Activated CD8-positive, alpha-beta T cell treated with anti-CD3 and anti-CD28 coated beads for 36 hours (primary cell): Measurements from ENCODE around the gene SAFB. TPM values are rescaled to one million over a fixed set of nuclear protein-coding genes. Genes with fewer than 3 reads are reported as not detected.

Experiments
- ATAC-seq: fragments of 200-7000 bp; cut with Tn5 transposase; one replicate; pipeline ENCODE4 v1.10.0; 2021; ENCODE audit warnings: mild to moderate bottlenecking, moderate library complexity
- CTCF ChIA-PET: fragments of 350-600 bp; sonication (Branson Sonifier 250); formaldehyde crosslinking; loops from one replicate; lab custom pipeline; 2021; ENCODE audit warnings: antibody characterized with exemption; lab: Charles Lee
- POLR2A ChIA-PET: fragments of 350-600 bp; sonication (Branson Sonifier 250); formaldehyde crosslinking; loops from one replicate; lab custom pipeline; 2021; ENCODE audit warnings: antibody characterized with exemption; lab: Charles Lee
- DNase-seq: peaks from one replicate; pipeline ENCODE4 v3.0.0-alpha.2; 2020
- H3K27ac Mint-ChIP-seq: one replicate; pipeline ENCODE4 v1.8.0; 2021; ENCODE audit warnings: mild to moderate bottlenecking, mixed read lengths
- H3K27me3 Mint-ChIP-seq: one replicate; pipeline ENCODE4 v1.8.0; 2021; ENCODE audit warnings: mixed read lengths
- H3K36me3 Mint-ChIP-seq: one replicate; pipeline ENCODE4 v1.8.0; 2021; ENCODE audit warnings: low read depth, mixed read lengths
- H3K4me1 Mint-ChIP-seq: one replicate; pipeline ENCODE4 v1.8.0; 2021; ENCODE audit warnings: low read depth, mixed read lengths
- H3K4me3 Mint-ChIP-seq: one replicate; pipeline ENCODE4 v1.8.0; 2021; ENCODE audit warnings: mild to moderate bottlenecking, moderate library complexity, mixed read lengths
- H3K9me3 Mint-ChIP-seq: one replicate; pipeline ENCODE4 v1.8.0; 2021; ENCODE audit warnings: mixed read lengths
- CTCF ChIP-seq: fragments of 200-600 bp; IDR thresholded peaks from one replicate; pipeline ENCODE4 v1.8.0; 2022; ENCODE audit warnings: antibody characterized with exemption, mild to moderate bottlenecking
- intact Hi-C: fragments of 100-400 bp; cut with micrococcal nuclease; formaldehyde crosslinking; loops from one replicate; pipeline ENCODE4 v1.10.0; 2022
- total RNA-seq, 2 experiments: library from RNA; stranded (reverse); gene quantifications; one replicate each; pipeline ENCODE4 v1.2.3, GENCODE V29; 2021

Gene SAFB
- total RNA-seq, 2 experiments from 2014 or later: 124 to 132 TPM

- TF ChIP-seq CTCF: no peak
- CTCF ChIA-PET: interaction anchor here (1.1 kb wide), 1 partner anchor 10 kb away, joined by 3 read pairs; no protein-coding TSS in a partner anchor
- H3K9me3 Mint-ChIP-seq: no peaks in the 10 kb centered on the region
- intact Hi-C loops: no loop called here
- POLR2A ChIA-PET: interaction anchor here (0.6 to 1.5 kb wide), 3 partner anchors 29 to 513 kb away, joined by 3 to 4 read pairs (median 3); no protein-coding TSS in a partner anchor
- peak overlapping the region; percentile 82 for H3K27ac Mint-ChIP-seq
- H3K4me1 Mint-ChIP-seq: peaks cover 6% of the 10 kb centered on the region
- no peak for ATAC-seq
- H3K27me3 Mint-ChIP-seq: no peaks in the 10 kb centered on the region
- no peak for DNase-seq
- peaks cover 57% of the 10 kb centered on the region for H3K36me3 Mint-ChIP-seq
- H3K4me3 Mint-ChIP-seq: no peak overlapping the region
These were observed 41.6 kb downstream of the SAFB start for GRCh38 chr19:5664515-5664914.

GRCh38 chr19:5665781-5666513 lies 43.1 kb downstream of the SAFB start:
- TF ChIP-seq CTCF: no peak
- intact Hi-C loops: no loop called here
- no peaks in the 10 kb centered on the region for H3K9me3 Mint-ChIP-seq
- peak overlapping the region; percentile 82 for H3K27ac Mint-ChIP-seq
- no peaks in the 10 kb centered on the region for H3K27me3 Mint-ChIP-seq
- DNase-seq (no peak), ATAC-seq (peak; percentile 24)
- H3K36me3 Mint-ChIP-seq: peaks cover 59% of the 10 kb centered on the region
- H3K4me1 Mint-ChIP-seq: peaks cover 6% of the 10 kb centered on the region
- no peak overlapping the region for H3K4me3 Mint-ChIP-seq
- ChIA-PET POLR2A (interaction anchor here (0.6 to 1.5 kb wide), 8 partner anchors 10 to 314 kb away, joined by 3 to 4 read pairs (median 3); no protein-coding TSS in a partner anchor), CTCF (interaction anchor here (0.8 to 1.1 kb wide), 2 partner anchors 10 to 54 kb away, joined by 3 read pairs; partner anchors contain the start of gene LONP1)

- ChIA-PET CTCF (no interaction called here), POLR2A (interaction anchor here (0.6 to 1.4 kb wide), 2 partner anchors 13 to 468 kb away, joined by 3 read pairs; partner anchors contain the start of gene ACSBG2)
- Mint-ChIP-seq H3K4me1 (peaks cover 6% of the 10 kb centered on the region), H3K27me3 (no peaks in the 10 kb centered on the region), H3K4me3 (no peak overlapping the region), H3K9me3 (no peaks in the 10 kb centered on the region), H3K36me3 (peaks cover 60% of the 10 kb centered on the region), H3K27ac (no peak overlapping the region)
- intact Hi-C loops: no loop called here
- no peak for DNase-seq
- ATAC-seq: no peak
- no peak for TF ChIP-seq CTCF
These were observed 44.2 kb downstream of the SAFB start for GRCh38 chr19:5666921-5667610.

GRCh38 chr19:5667751-5668271 lies 44.9 kb downstream of the SAFB start:
- intact Hi-C loops: no loop called here
- Mint-ChIP-seq H3K9me3 (no peaks in the 10 kb centered on the region), H3K4me1 (peaks cover 6% of the 10 kb centered on the region), H3K4me3 (no peak overlapping the region), H3K36me3 (peaks cover 60% of the 10 kb centered on the region), H3K27ac (no peak overlapping the region), H3K27me3 (no peaks in the 10 kb centered on the region)
- no peak for TF ChIP-seq CTCF
- ChIA-PET POLR2A (interaction anchor here (0.6 kb wide), 1 partner anchor 468 kb away, joined by 3 read pairs; the partner anchor contains the start of gene ACSBG2), CTCF (no interaction called here)
- no peak for ATAC-seq
- no peak for DNase-seq
